IMR-90 (cell line): ENCODE data around the gene DAB2. TPM values are rescaled to one million over a fixed set of nuclear protein-coding genes. Genes with fewer than 3 reads are reported as not detected.

Experiments
- ATAC-seq: fragments of 200-7000 bp; cut with Tn5 transposase; 2 replicates; pipeline ENCODE4 v1.9.1; 2020; ENCODE audit warnings: low read depth, mild to moderate bottlenecking, moderate library complexity
- BruUV-seq: library from RNA; stranded (reverse); fragments of 400-500 nt; replicated peaks from 2 replicates; lab custom pipeline; 2021; lab: Mats Ljungman, UMichigan
- CTCF ChIA-PET: fragments of 300-600 bp; formaldehyde crosslinking; extraction: SDS; loops from one replicate; lab custom pipeline; 2021; ENCODE audit warnings: antibody characterized with exemption; lab: Yijun Ruan, JAX
- POLR2A ChIA-PET: fragments of 300-600 bp; sonication (Branson Sonifier 250); formaldehyde crosslinking; loops from one replicate; lab custom pipeline; 2022; ENCODE audit warnings: antibody characterized with exemption; ENCODE audit not compliant: unreplicated experiment; lab: Charles Lee
- DNase-seq: peaks from one replicate; pipeline ENCODE4 v3.0.0; 2013
- H2AFZ ChIP-seq: replicated peaks from 2 replicates; pipeline ENCODE3; 2013; ENCODE audit warnings: low read length, mild to moderate bottlenecking; ENCODE audit not compliant: poor library complexity
- H2AK5ac ChIP-seq: 2 replicates; pipeline ENCODE4 v1.6.1; 2013; ENCODE audit warnings: low read depth, low read length, inconsistent platforms
- H2AK9ac ChIP-seq: replicated peaks from 2 replicates; pipeline ENCODE3; 2013; ENCODE audit warnings: mild to moderate bottlenecking, low read depth, low read length, moderate library complexity; ENCODE audit not compliant: poor library complexity
- H2BK120ac ChIP-seq: 2 replicates; pipeline ENCODE4 v1.6.1; 2013; ENCODE audit warnings: low read depth, low read length, inconsistent platforms
- H2BK15ac ChIP-seq: 3 replicates; pipeline ENCODE4 v1.6.1; 2013; ENCODE audit warnings: low read depth, low read length, inconsistent platforms
- H2BK20ac ChIP-seq: 2 replicates; pipeline ENCODE4 v1.6.1; 2013; ENCODE audit warnings: low read depth, mild to moderate bottlenecking, inconsistent platforms, low read length, moderate library complexity
- H2BK5ac ChIP-seq: 2 replicates; pipeline ENCODE4 v1.6.1; 2013; ENCODE audit warnings: mild to moderate bottlenecking, low read depth, low read length, inconsistent platforms; ENCODE audit not compliant: poor library complexity, severe bottlenecking
- H3K14ac ChIP-seq: replicated peaks from 2 replicates; pipeline ENCODE4 v1.6.1; 2013; ENCODE audit warnings: low read depth, low read length, inconsistent platforms
- H3K18ac ChIP-seq: 2 replicates; pipeline ENCODE4 v1.6.1; 2013; ENCODE audit warnings: low read depth, low read length, control low read depth
- H3K23ac ChIP-seq: 2 replicates; pipeline ENCODE4 v1.6.1; 2013; ENCODE audit warnings: low read depth, low read length, inconsistent platforms
- H3K27ac ChIP-seq: 2 replicates; pipeline ENCODE4 v1.5.1; 2013; ENCODE audit warnings: mild to moderate bottlenecking, control low read depth, low read length; ENCODE audit not compliant: insufficient read depth
- H3K27me3 ChIP-seq: 2 replicates; pipeline ENCODE4 v1.6.1; 2013; ENCODE audit warnings: low read length; ENCODE audit not compliant: control insufficient read depth, insufficient read depth
- H3K36me3 ChIP-seq: 2 replicates; pipeline ENCODE4 v1.6.1; 2013; ENCODE audit warnings: low read length, mixed read lengths; ENCODE audit not compliant: control insufficient read depth, insufficient read depth
- H3K4ac ChIP-seq: 2 replicates; pipeline ENCODE4 v1.6.1; 2013; ENCODE audit warnings: low read depth, low read length, inconsistent platforms
- H3K4me1 ChIP-seq: 2 replicates; pipeline ENCODE4 v1.6.1; 2013; ENCODE audit warnings: low read length, mixed read lengths; ENCODE audit not compliant: control insufficient read depth, insufficient read depth
- H3K4me2 ChIP-seq: 2 replicates; pipeline ENCODE4 v1.6.1; 2013; ENCODE audit warnings: low read depth, mild to moderate bottlenecking, control low read depth, low read length, moderate library complexity
- H3K4me3 ChIP-seq: 2 replicates; pipeline ENCODE4 v1.5.1; 2013; ENCODE audit warnings: low read depth, mild to moderate bottlenecking, control low read depth, low read length, moderate library complexity; ENCODE audit not compliant: insufficient read depth
- H3K56ac ChIP-seq: 2 replicates; pipeline ENCODE4 v1.6.1; 2013; ENCODE audit warnings: low read length, inconsistent platforms; ENCODE audit not compliant: insufficient read depth; ENCODE audit errors: extremely low read depth
- H3K79me1 ChIP-seq, 2 experiments: 2 replicates each; pipeline ENCODE4 v1.6.1; 2013; ENCODE audit warnings: low read length in 2 of 2, inconsistent platforms in 1 of 2, low read depth in 1 of 2
- H3K9ac ChIP-seq: 2 replicates; pipeline ENCODE4 v1.6.1; 2013; ENCODE audit warnings: low read depth, low read length, control low read depth
- H3K9me1 ChIP-seq: 2 replicates; pipeline ENCODE4 v1.6.1; 2013; ENCODE audit warnings: low read length, inconsistent platforms; ENCODE audit not compliant: insufficient read depth
- H3K9me3 ChIP-seq: 2 replicates; pipeline ENCODE4 v1.6.1; 2013; ENCODE audit warnings: low read length; ENCODE audit not compliant: control insufficient read depth, insufficient read depth
- H4K20me1 ChIP-seq: 2 replicates; pipeline ENCODE4 v1.6.1; 2013; ENCODE audit warnings: low read length, inconsistent platforms; ENCODE audit not compliant: insufficient read depth
- H4K5ac ChIP-seq: 2 replicates; pipeline ENCODE4 v1.6.1; 2013; ENCODE audit warnings: mild to moderate bottlenecking, low read depth, low read length, control low read depth
- H4K8ac ChIP-seq, 2 experiments: 2 replicates each; pipeline ENCODE4 v1.6.1; 2013; ENCODE audit warnings: low read depth in 2 of 2, low read length in 2 of 2, control low read depth in 1 of 2, inconsistent platforms in 1 of 2
- H4K91ac ChIP-seq: 2 replicates; pipeline ENCODE4 v1.6.1; 2013; ENCODE audit warnings: low read depth, low read length, inconsistent platforms; ENCODE audit not compliant: insufficient read depth
- CHD1 ChIP-seq: IDR thresholded peaks from 2 replicates; pipeline ENCODE4 v1.6.1; 2012; ENCODE audit warnings: low read depth, low read length, improper control_type of control experiment
- MAFK ChIP-seq: IDR thresholded peaks from 2 replicates; pipeline ENCODE4 v1.6.1; 2012; ENCODE audit warnings: low read depth, low read length, improper control_type of control experiment
- MAZ ChIP-seq: IDR thresholded peaks from 2 replicates; pipeline ENCODE4 v1.6.1; 2012; ENCODE audit warnings: low read depth, mild to moderate bottlenecking, low read length, improper control_type of control experiment, moderate library complexity, borderline replicate concordance
- MXI1 ChIP-seq: IDR thresholded peaks from 2 replicates; pipeline ENCODE4 v1.6.1; 2012; ENCODE audit warnings: low read depth, mild to moderate bottlenecking, low read length, moderate library complexity, borderline replicate concordance
- NFE2L2 ChIP-seq: fragments of 150-350 bp; IDR thresholded peaks from 2 replicates; pipeline ENCODE4 v1.6.1; 2016; ENCODE audit warnings: low read depth, mild to moderate bottlenecking, low read length
- RAD21 ChIP-seq: IDR thresholded peaks from 2 replicates; pipeline ENCODE4 v1.6.1; 2012; ENCODE audit warnings: low read length, improper control_type of control experiment
- RFX5 ChIP-seq: IDR thresholded peaks from 2 replicates; pipeline ENCODE4 v1.8.0; 2012; ENCODE audit warnings: low read depth, mild to moderate bottlenecking, low read length, moderate library complexity
- WGBS, 2 experiments: methylation state at CpG; one replicate each; pipeline versions ENCODE4 v1.1.5 to v1.1.7; 2013; ENCODE audit warnings: missing lambda C conversion rate in 2 of 2; ENCODE audit not compliant: insufficient read length in 1 of 2; ENCODE audit errors: extremely low coverage in 2 of 2; 5-methylcytosine and 5-hydroxymethylcytosine counted together
- dilution Hi-C: fragments of 300-500 bp; cut with HindIII; formaldehyde crosslinking; loops from one replicate; pipeline ENCODE4 v1.14.3; 2018; ENCODE audit warnings: low sequenced_read_pairs; ENCODE audit not compliant: unreplicated experiment
- in situ Hi-C: fragments of 300-500 bp; cut with MboI; formaldehyde crosslinking; loops from 3 replicates; pipeline ENCODE4 v1.14.3; 2019; ENCODE audit warnings: low sequenced_read_pairs, inconsistent platforms, mixed read lengths
- intact Hi-C: fragments of 100-400 bp; cut with micrococcal nuclease; formaldehyde crosslinking; loops from 2 replicates; pipeline ENCODE4 v1.10.0; 2022
- polyA plus RNA-seq, 3 experiments: library from polyadenylated mRNA; depleted of rRNA; stranded (reverse); fragments of >200 nt; gene quantifications; 2 replicates each; pipeline ENCODE4 v1.2.3, GENCODE V29; 2012; ENCODE audit warnings: low replicate concordance in 1 of 3
- total RNA-seq: library from RNA; depleted of rRNA; stranded (reverse); fragments of >200 nt; gene quantifications from 2 replicates; pipeline ENCODE4 v1.2.3, GENCODE V29; 2012
- TF ChIP-seq, protein P1 (sequence below): fragments of 150-350 bp; IDR thresholded peaks from 2 replicates; pipeline ENCODE4 v1.6.1; 2016; ENCODE audit warnings: low read depth, mild to moderate bottlenecking, low read length, moderate library complexity, borderline replicate concordance

DAB2 gene
- total and polyA plus RNA-seq, 2 of the 4 experiments (the other 2 are of a cell fraction), result 50.0 to 101 TPM

DNA sequence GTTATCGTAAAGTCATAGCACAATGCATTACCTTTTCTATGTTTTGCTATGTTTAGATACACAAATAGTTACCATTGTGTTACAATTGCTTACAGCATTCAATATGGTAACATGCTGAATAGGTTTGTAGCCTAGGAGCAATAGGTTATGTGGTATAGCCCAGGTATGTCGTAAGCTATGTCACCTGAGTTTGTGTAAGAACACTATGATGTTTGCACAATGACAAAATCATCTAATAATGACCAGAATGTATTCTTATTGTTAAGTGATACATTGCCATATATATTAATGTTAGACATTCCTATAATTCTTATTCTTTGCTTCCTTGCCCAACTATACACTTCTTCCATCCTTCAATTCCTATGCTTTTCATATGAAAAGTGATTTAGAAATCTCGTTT, 18.2 kb upstream of the DAB2 start:
- BruUV-seq, result no TSS peak

More for the DNA sequence above, 18.2 kb upstream of the DAB2 start:
- H3K23ac ChIP-seq, result no peak overlapping the region
- H3K14ac ChIP-seq, result no peak overlapping the region
- no peak overlapping the region for H3K56ac ChIP-seq
- H2BK20ac ChIP-seq, result no peak overlapping the region
- H3K36me3 ChIP-seq, result no peaks in the 10 kb centered on the region
- no peaks in the 10 kb centered on the region for H3K79me1 ChIP-seq
- no peak overlapping the region for H4K5ac ChIP-seq
- H2BK120ac ChIP-seq, result no peak overlapping the region
- no peak for ATAC-seq
- no peak overlapping the region for H3K27ac ChIP-seq
- H2AK9ac ChIP-seq, result no peak overlapping the region
- H4K8ac ChIP-seq, result no peak overlapping the region
- WGBS, 2 experiments, result no CpG with 5 or more reads among the region's 3 CpGs
- H3K18ac ChIP-seq, result no peak overlapping the region
- H3K4me2 ChIP-seq, result no peak overlapping the region
- peaks cover 4% of the 10 kb centered on the region; the same call in 1 of the 2 replicates for H3K9me1 ChIP-seq
- H2BK5ac ChIP-seq, result no peak overlapping the region
- no peak overlapping the region for H3K9ac ChIP-seq
- dilution Hi-C loops, result no loop called here
- in situ Hi-C loops, result no loop called here
- no peaks in the 10 kb centered on the region for H3K27me3 ChIP-seq
- ChIA-PET CTCF (interaction anchor here (0.8 kb wide), 1 partner anchor 18 kb away, joined by 3 read pairs; no protein-coding TSS in a partner anchor), POLR2A (no interaction called here)
- intact Hi-C loops, result no loop called here
- H2AFZ ChIP-seq, result no peak overlapping the region
- H2BK15ac ChIP-seq, result no peak overlapping the region
- DNase-seq, result no peak
- H3K4me3 ChIP-seq, result no peak overlapping the region
- no peak overlapping the region for H3K4ac ChIP-seq
- H4K91ac ChIP-seq, result no peak overlapping the region
- no peaks in the 10 kb centered on the region for H4K20me1 ChIP-seq
- no peaks in the 10 kb centered on the region for H3K9me3 ChIP-seq
- TF ChIP-seq MXI1 (no peak), MAZ (no peak), NFE2L2 (no peak), CHD1 (no peak), MAFK (no peak), RFX5 (no peak), RAD21 (no peak)
- TF ChIP-seq, protein P1, sequence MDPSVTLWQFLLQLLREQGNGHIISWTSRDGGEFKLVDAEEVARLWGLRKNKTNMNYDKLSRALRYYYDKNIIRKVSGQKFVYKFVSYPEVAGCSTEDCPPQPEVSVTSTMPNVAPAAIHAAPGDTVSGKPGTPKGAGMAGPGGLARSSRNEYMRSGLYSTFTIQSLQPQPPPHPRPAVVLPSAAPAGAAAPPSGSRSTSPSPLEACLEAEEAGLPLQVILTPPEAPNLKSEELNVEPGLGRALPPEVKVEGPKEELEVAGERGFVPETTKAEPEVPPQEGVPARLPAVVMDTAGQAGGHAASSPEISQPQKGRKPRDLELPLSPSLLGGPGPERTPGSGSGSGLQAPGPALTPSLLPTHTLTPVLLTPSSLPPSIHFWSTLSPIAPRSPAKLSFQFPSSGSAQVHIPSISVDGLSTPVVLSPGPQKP, result no peak
- no peak overlapping the region for H2AK5ac ChIP-seq
- no peaks in the 10 kb centered on the region; the same call in 1 of the 2 replicates for H3K4me1 ChIP-seq
